HG03565 (cell line): ENCODE measurements around the gene ZFP36L2.

Source experiments
- ATAC-seq: cut with Tn5 transposase; IDR thresholded peaks from one replicate; pipeline ENCODE4 v1.9.1; 2021; ENCODE audit warnings: mild to moderate bottlenecking, moderate library complexity; ENCODE audit not compliant: unreplicated experiment

Gene ZFP36L2

GRCh38 chr2:43210467-43211303 is 15.7 kb downstream of the ZFP36L2 start:
- no peak for ATAC-seq

GRCh38 chr2:43210125-43210466 is 16.3 kb downstream of the ZFP36L2 start:
- ATAC-seq = no peak

- no peak for ATAC-seq
These were observed 17.1 kb downstream of the ZFP36L2 start for GRCh38 chr2:43209204-43209717.

- ATAC-seq = no peak
These were observed 18.7 kb downstream of the ZFP36L2 start for GRCh38 chr2:43207553-43208300.

- ATAC-seq = no peak
These were observed 19.8 kb downstream of the ZFP36L2 start for GRCh38 chr2:43206602-43207001.

GRCh38 chr2:43203373-43203772 is 23.0 kb downstream of the ZFP36L2 start:
- ATAC-seq = no peak

GRCh38 chr2:43202289-43202688 is 24.1 kb downstream of the ZFP36L2 start:
- no peak for ATAC-seq

GRCh38 chr2:43201497-43201896 is 24.9 kb downstream of the ZFP36L2 start:
- ATAC-seq = no peak

GRCh38 chr2:43201016-43201415 is 25.4 kb downstream of the ZFP36L2 start:
- ATAC-seq = no peak

- no peak for ATAC-seq
These were observed 26.6 kb downstream of the ZFP36L2 start for GRCh38 chr2:43199492-43200488.

- ATAC-seq = no peak
These were observed 28.1 kb downstream of the ZFP36L2 start for GRCh38 chr2:43198263-43198662.

GRCh38 chr2:43197588-43197896 is 28.9 kb downstream of the ZFP36L2 start:
- ATAC-seq = no peak

GRCh38 chr2:43196768-43197587 is 29.4 kb downstream of the ZFP36L2 start:
- ATAC-seq = no peak

GRCh38 chr2:43194121-43194869 is 32.1 kb downstream of the ZFP36L2 start:
- ATAC-seq = no peak

- no peak for ATAC-seq
These were observed 32.7 kb downstream of the ZFP36L2 start for GRCh38 chr2:43193652-43194120.

GRCh38 chr2:43192744-43193651 is 33.4 kb downstream of the ZFP36L2 start:
- ATAC-seq = no peak

GRCh38 chr2:43191947-43192516 is 34.4 kb downstream of the ZFP36L2 start:
- no peak for ATAC-seq
